Measurements from ENCODE around the gene MLXIP. TPM values are rescaled to one million over a fixed set of nuclear protein-coding genes. Genes with fewer than 3 reads are reported as not detected.

Gene MLXIP
- total and polyA plus RNA-seq, 2 experiments from 2014 or later = 6.4 to 7.4 TPM

GRCh38 chr12:122060081-122060501, 18.5 kb upstream of the MLXIP start:
- Histone ChIP-seq H3K27ac (no peak overlapping the region), H4K20me1 (ENCODE audit: insufficient read depth) (no peaks in the 10 kb centered on the region)

DNA sequence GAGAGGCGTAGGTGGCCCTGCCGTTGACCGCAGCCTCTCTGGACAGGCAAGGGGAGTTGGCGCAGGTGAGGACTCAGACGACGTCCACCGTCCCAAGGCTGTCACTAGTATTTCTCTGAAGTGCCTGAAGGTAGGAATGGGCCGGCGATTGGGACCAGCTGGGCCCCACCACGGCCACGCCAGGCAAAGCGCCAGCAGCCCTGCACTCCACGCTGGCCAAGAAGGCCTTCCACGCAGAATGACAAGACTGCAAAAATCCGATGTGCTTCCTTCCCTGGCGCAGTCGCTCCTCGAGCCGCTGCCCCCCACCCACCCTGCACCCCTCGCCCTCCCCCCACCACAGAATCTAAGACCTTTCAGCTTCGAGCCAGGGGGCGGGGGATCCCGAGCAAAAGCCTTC, 17.3 kb upstream of the MLXIP start:
- no peaks in the 10 kb centered on the region for H3K27me3 ChIP-seq (replicated peaks; ENCODE audit: insufficient read depth)
- no peaks in the 10 kb centered on the region for H3K9me3 ChIP-seq (ENCODE audit: low read depth)
- no peak overlapping the region for H3K4me3 ChIP-seq
- no peaks in the 10 kb centered on the region; the same call in 1 of the 2 replicates for H3F3A ChIP-seq (ENCODE audit: insufficient read depth)
- no peak overlapping the region for H2AFZ ChIP-seq
- no peak for DNase-seq
- H3K4me2 ChIP-seq (ENCODE audit: unreplicated experiment) = no peak overlapping the region
- no peak overlapping the region for H3K9ac ChIP-seq
- H3K4me1 ChIP-seq (ENCODE audit: insufficient read depth) = peaks cover 22% of the 10 kb centered on the region
- no peaks in the 10 kb centered on the region for H3K9me2 ChIP-seq (ENCODE audit: insufficient read depth)
- in situ Hi-C loops (cut with MboI) = no loop called here
- H4K20me1 ChIP-seq (ENCODE audit: insufficient read depth) = no peaks in the 10 kb centered on the region
- H3K27ac ChIP-seq = no peak overlapping the region
- WGBS, 2 experiments (ENCODE audit: low coverage in 1 of 2, low lambda C conversion rate in 2 of 2, missing lambda C conversion rate in 2 of 2) = 90 to 95% methylated on average over 11 to 23 of the region's 23 CpGs
- no peaks in the 10 kb centered on the region for H3K79me2 ChIP-seq (ENCODE audit: insufficient read depth)
- H3K36me3 ChIP-seq (ENCODE audit: low read depth) = no peaks in the 10 kb centered on the region
- TF ChIP-seq EZH2 (IDR thresholded peaks at IDR 0.05; ENCODE audit: insufficient read depth, poor library complexity, severe bottlenecking) = no peak
- TF ChIP-seq EZH2phosphoT487 (IDR thresholded peaks at IDR 0.05; ENCODE audit: insufficient read depth, low read depth) = no peak

More at GRCh38 chr12:122060081-122060501, 18.5 kb upstream of the MLXIP start:
- Histone ChIP-seq H3K36me3 (ENCODE audit: low read depth) (no peaks in the 10 kb centered on the region), H3K79me2 (ENCODE audit: insufficient read depth) (no peaks in the 10 kb centered on the region), H3K4me3 (no peak overlapping the region), H3K9me2 (ENCODE audit: insufficient read depth) (no peaks in the 10 kb centered on the region), H2AFZ (no peak overlapping the region), H3K9ac (no peak overlapping the region), H3F3A (ENCODE audit: insufficient read depth) (no peaks in the 10 kb centered on the region; the same call in 1 of the 2 replicates), H3K9me3 (ENCODE audit: low read depth) (no peaks in the 10 kb centered on the region), H3K4me1 (ENCODE audit: insufficient read depth) (peaks cover 18% of the 10 kb centered on the region), H3K27me3 (replicated peaks; ENCODE audit: insufficient read depth) (no peaks in the 10 kb centered on the region), H3K4me2 (ENCODE audit: unreplicated experiment) (no peak overlapping the region)
- 89 to 91% methylated on average over 18 to 22 of the region's 22 CpGs for WGBS, 2 experiments (ENCODE audit: low coverage in 1 of 2, low lambda C conversion rate in 2 of 2, missing lambda C conversion rate in 2 of 2)
- in situ Hi-C loops (cut with MboI) = no loop called here
- no peak for DNase-seq
- TF ChIP-seq EZH2phosphoT487 (IDR thresholded peaks at IDR 0.05; ENCODE audit: insufficient read depth, low read depth) (no peak), EZH2 (IDR thresholded peaks at IDR 0.05; ENCODE audit: insufficient read depth, poor library complexity, severe bottlenecking) (no peak)

GRCh38 chr12:122062832-122063693, 15.5 kb upstream of the MLXIP start:
- Histone ChIP-seq H3K79me2 (ENCODE audit: insufficient read depth) (no peaks in the 10 kb centered on the region), H3K4me3 (no peak overlapping the region), H3K36me3 (ENCODE audit: low read depth) (no peaks in the 10 kb centered on the region), H3K27ac (peak overlapping the region; percentile 20), H3K9ac (peak overlapping the region; percentile 38), H2AFZ (peak overlapping the region; percentile 76), H3K27me3 (replicated peaks; ENCODE audit: insufficient read depth) (no peaks in the 10 kb centered on the region), H3F3A (ENCODE audit: insufficient read depth) (no peaks in the 10 kb centered on the region; the same call in 1 of the 2 replicates), H3K4me1 (ENCODE audit: insufficient read depth) (peaks cover 22% of the 10 kb centered on the region), H3K9me2 (ENCODE audit: insufficient read depth) (no peaks in the 10 kb centered on the region), H3K9me3 (ENCODE audit: low read depth) (no peaks in the 10 kb centered on the region), H3K4me2 (ENCODE audit: unreplicated experiment) (peak overlapping the region; percentile 17), H4K20me1 (ENCODE audit: insufficient read depth) (no peaks in the 10 kb centered on the region)
- in situ Hi-C loops (cut with MboI) = no loop called here
- 36 to 48% methylated on average over 19 of the region's 19 CpGs for WGBS, 2 experiments (ENCODE audit: low coverage in 1 of 2, low lambda C conversion rate in 2 of 2, missing lambda C conversion rate in 2 of 2)
- peak; percentile 58 for DNase-seq
- TF ChIP-seq EZH2phosphoT487 (IDR thresholded peaks at IDR 0.05; ENCODE audit: insufficient read depth, low read depth) (no peak), EZH2 (IDR thresholded peaks at IDR 0.05; ENCODE audit: insufficient read depth, poor library complexity, severe bottlenecking) (no peak)

- Histone ChIP-seq H3K79me2 (ENCODE audit: insufficient read depth) (no peaks in the 10 kb centered on the region), H3K9me3 (ENCODE audit: low read depth) (no peaks in the 10 kb centered on the region), H4K20me1 (ENCODE audit: insufficient read depth) (no peaks in the 10 kb centered on the region), H3K4me3 (no peak overlapping the region), H3F3A (ENCODE audit: insufficient read depth) (no peaks in the 10 kb centered on the region; the same call in 1 of the 2 replicates), H3K4me2 (ENCODE audit: unreplicated experiment) (no peak overlapping the region), H3K27ac (peak overlapping the region; percentile 20; the same call in 1 of the 2 replicates), H3K9me2 (ENCODE audit: insufficient read depth) (no peaks in the 10 kb centered on the region), H3K9ac (no peak overlapping the region), H2AFZ (peak overlapping the region; percentile 76; the same call in 1 of the 2 replicates), H3K27me3 (replicated peaks; ENCODE audit: insufficient read depth) (no peaks in the 10 kb centered on the region), H3K36me3 (ENCODE audit: low read depth) (no peaks in the 10 kb centered on the region), H3K4me1 (ENCODE audit: insufficient read depth) (peaks cover 22% of the 10 kb centered on the region)
- 95% methylated on average over 5 to 6 of the region's 6 CpGs for WGBS, 2 experiments (ENCODE audit: low coverage in 1 of 2, low lambda C conversion rate in 2 of 2, missing lambda C conversion rate in 2 of 2)
- no peak for DNase-seq
- in situ Hi-C loops (cut with MboI) = no loop called here
- TF ChIP-seq EZH2 (IDR thresholded peaks at IDR 0.05; ENCODE audit: insufficient read depth, poor library complexity, severe bottlenecking) (no peak), EZH2phosphoT487 (IDR thresholded peaks at IDR 0.05; ENCODE audit: insufficient read depth, low read depth) (no peak)
Observed at GRCh38 chr12:122063694-122064024, 14.9 kb upstream of the MLXIP start.

Measured in GM23248 (cell line).